Measurements from ENCODE around the gene NKX2-1. TPM values are rescaled to one million over a fixed set of nuclear protein-coding genes. Genes with fewer than 3 reads are reported as not detected.

The NKX2-1 gene
- total RNA-seq, 1 experiment from 2014 or later = not detected

- Histone ChIP-seq H2AK5ac (ENCODE audit: insufficient read length, low read length) (no peak overlapping the region), H2BK20ac (ENCODE audit: low read depth, low read length, poor library complexity, severe bottlenecking) (no peak overlapping the region), H4K5ac (ENCODE audit: insufficient read length, low read depth, low read length) (no peak overlapping the region), H2AFZ (ENCODE audit: low read length) (no peak overlapping the region), H3K4ac (ENCODE audit: low read depth, low read length) (no peak overlapping the region), H2BK15ac (ENCODE audit: low read depth, low read length) (no peak overlapping the region), H2BK120ac (ENCODE audit: low read depth, low read length, poor library complexity, severe bottlenecking) (no peak overlapping the region), H4K91ac (ENCODE audit: insufficient read length, low read depth, low read length) (no peak overlapping the region), H2BK5ac (ENCODE audit: insufficient read length, low read length) (no peak overlapping the region), H3T11ph (ENCODE audit: low read length) (no peak overlapping the region), H3K23me2 (ENCODE audit: insufficient read length, low read depth, low read length, poor library complexity, severe bottlenecking) (no peaks in the 10 kb centered on the region), H3K27me3 (ENCODE audit: insufficient read depth, low read length) (peaks cover 89% of the 10 kb centered on the region), H3K4me1 (ENCODE audit: insufficient read depth, low read length) (no peaks in the 10 kb centered on the region), H3K4me2 (ENCODE audit: insufficient read depth, insufficient read length, low read length) (peak overlapping the region; percentile 44), H3K79me1 (ENCODE audit: insufficient read depth, low read depth, low read length, poor library complexity, severe bottlenecking) (no peaks in the 10 kb centered on the region), H4K8ac (replicated peaks; ENCODE audit: insufficient read length, low read depth, low read length) (no peak overlapping the region), H3K27ac (ENCODE audit: insufficient read length, low read depth, low read length) (no peak overlapping the region), H3K23ac (ENCODE audit: insufficient read length, low read depth, low read length) (no peak overlapping the region), H3K18ac (ENCODE audit: insufficient read length, low read depth, low read length) (no peak overlapping the region), H3K9ac (ENCODE audit: extremely low read depth, insufficient read length, low read length) (no peak overlapping the region), H4K20me1 (ENCODE audit: control insufficient read depth, insufficient read depth, insufficient read length) (no peaks in the 10 kb centered on the region), H3K79me2 (ENCODE audit: insufficient read depth, low read length) (no peaks in the 10 kb centered on the region), H3K9me3 (ENCODE audit: control insufficient read depth, low read depth, low read length) (no peaks in the 10 kb centered on the region), H2BK12ac (ENCODE audit: insufficient read length, low read depth, low read length) (no peak overlapping the region), H3K14ac (ENCODE audit: insufficient read depth, low read length) (no peak overlapping the region), H3K56ac (ENCODE audit: insufficient read length, low read depth, low read length) (no peak overlapping the region)
- H3K4me1 Mint-ChIP-seq = peaks cover 26 to 56% of the 10 kb centered on the region in 2 experiments
- H3K36me3 Mint-ChIP-seq (ENCODE audit: insufficient read depth in 1 of 3, low read depth in 3 of 3) = no peaks in the 10 kb centered on the region; a peak in 1 of 7 replicates
- no CpG with 5 or more reads among the region's 10 CpGs for WGBS (ENCODE audit: extremely low coverage, insufficient read length, low lambda C conversion rate)
- H3K4me3 Mint-ChIP-seq = peak overlapping the region in 1 of 2 experiments; percentile 74; a peak in 2 of 5 replicates
- peaks cover 5 to 16% of the 10 kb centered on the region in 2 experiments; a peak in 4 of 5 replicates for H3K9me3 Mint-ChIP-seq
- peaks cover 97% of the 10 kb centered on the region for H3K27me3 Mint-ChIP-seq (ENCODE audit: low read depth)
- DNase-seq = no peak
- no peak for TF ChIP-seq CTCF (conservative IDR thresholded peaks at IDR 0.05)
- no peak overlapping the region; a peak in 1 of 7 replicates for H3K27ac Mint-ChIP-seq
Observed at GRCh38 chr14:36506732-36507614, 13.1 kb downstream of the NKX2-1 start.
